GM18508 (cell line): ENCODE results near the gene ZDHHC11B.
"Not testable (repeated sequence)": the region's sequence is repeated elsewhere in the genome, so short reads cannot be mapped to it uniquely, and the experiment has no call there.

Source experiments
- ATAC-seq: cut with Tn5 transposase; IDR thresholded peaks from one replicate; pipeline ENCODE4 v1.9.1; 2021; ENCODE audit warnings: moderate number of reproducible peaks; ENCODE audit not compliant: insufficient read depth, unreplicated experiment

ZDHHC11B gene

GRCh38 chr5:771087-771781 is 13.3 kb downstream of the ZDHHC11B start:
- ATAC-seq = not testable (repeated sequence)

- ATAC-seq = not testable (repeated sequence)
Measured at GRCh38 chr5:770585-770984, 13.9 kb downstream of the ZDHHC11B start.

- not testable (repeated sequence) for ATAC-seq
Measured at GRCh38 chr5:769485-770145, 14.9 kb downstream of the ZDHHC11B start.

GRCh38 chr5:766666-767431 is 17.7 kb downstream of the ZDHHC11B start:
- ATAC-seq = no peak

- ATAC-seq = no peak
Measured at GRCh38 chr5:765948-766631, 18.4 kb downstream of the ZDHHC11B start.

GRCh38 chr5:763998-764781 is 20.3 kb downstream of the ZDHHC11B start:
- ATAC-seq = no peak

GRCh38 chr5:763397-763796 is 21.1 kb downstream of the ZDHHC11B start:
- ATAC-seq = no peak

- ATAC-seq = not testable (repeated sequence)
Measured at GRCh38 chr5:762996-763395, 21.5 kb downstream of the ZDHHC11B start.

GRCh38 chr5:761854-762710 is 22.4 kb downstream of the ZDHHC11B start:
- no peak for ATAC-seq

- no peak for ATAC-seq
Measured at GRCh38 chr5:761059-761771, 23.3 kb downstream of the ZDHHC11B start.

- ATAC-seq = no peak
Measured at GRCh38 chr5:760363-761058, 24.0 kb downstream of the ZDHHC11B start.

GRCh38 chr5:759781-760362 is 24.7 kb downstream of the ZDHHC11B start:
- ATAC-seq = no peak

GRCh38 chr5:759111-759751 is 25.3 kb downstream of the ZDHHC11B start:
- no peak for ATAC-seq

GRCh38 chr5:758698-759053 is 25.9 kb downstream of the ZDHHC11B start:
- no peak for ATAC-seq

- ATAC-seq = no peak
Measured at GRCh38 chr5:757931-758697, 26.4 kb downstream of the ZDHHC11B start.

GRCh38 chr5:757346-757930 is 27.1 kb downstream of the ZDHHC11B start:
- ATAC-seq = no peak
